HG02678 (cell line): Measurements from ENCODE around the gene COPS8.

Experiments used
- ATAC-seq: cut with Tn5 transposase; IDR thresholded peaks from one replicate; pipeline ENCODE4 v1.9.1; 2021; ENCODE audit warnings: mild to moderate bottlenecking, moderate library complexity; ENCODE audit not compliant: unreplicated experiment

Gene COPS8

GRCh38 chr2:237085248-237086221 lies at the start of gene COPS8:
TSS of gene COPS8 (plus strand) at chr2:237085889. CDS start at chr2:237085965, 76 bp downstream.
- ATAC-seq, result peak; percentile 99

- ATAC-seq, result no peak
These were observed 46.2 kb upstream of the COPS8 start for GRCh38 chr2:237039301-237040031.

- ATAC-seq, result no peak
These were observed 44.5 kb upstream of the COPS8 start for GRCh38 chr2:237041231-237041630.

GRCh38 chr2:237042101-237042500 lies 43.6 kb upstream of the COPS8 start:
- no peak for ATAC-seq

- no peak for ATAC-seq
These were observed 41.8 kb upstream of the COPS8 start for GRCh38 chr2:237043866-237044265.

- no peak for ATAC-seq
These were observed 41.4 kb upstream of the COPS8 start for GRCh38 chr2:237044281-237044680.

- no peak for ATAC-seq
These were observed 40.2 kb upstream of the COPS8 start for GRCh38 chr2:237045449-237045848.

- no peak for ATAC-seq
These were observed 37.1 kb upstream of the COPS8 start for GRCh38 chr2:237048595-237048994.

GRCh38 chr2:237051861-237052260 lies 33.8 kb upstream of the COPS8 start:
- no peak for ATAC-seq

GRCh38 chr2:237053066-237053465 lies 32.6 kb upstream of the COPS8 start:
- no peak for ATAC-seq

GRCh38 chr2:237055386-237056100 lies 30.1 kb upstream of the COPS8 start:
- no peak for ATAC-seq

- no peak for ATAC-seq
These were observed 29.3 kb upstream of the COPS8 start for GRCh38 chr2:237056287-237056875.

- no peak for ATAC-seq
These were observed 28.6 kb upstream of the COPS8 start for GRCh38 chr2:237057107-237057506.

GRCh38 chr2:237057893-237058300 lies 27.8 kb upstream of the COPS8 start:
- ATAC-seq, result peak; percentile 81

GRCh38 chr2:237058423-237058822 lies 27.3 kb upstream of the COPS8 start:
- ATAC-seq, result no peak

- ATAC-seq, result peak; percentile 76
These were observed 26.4 kb upstream of the COPS8 start for GRCh38 chr2:237059155-237059875.

- ATAC-seq, result no peak
These were observed 25.0 kb upstream of the COPS8 start for GRCh38 chr2:237060534-237061312.

- no peak for ATAC-seq
These were observed 24.3 kb upstream of the COPS8 start for GRCh38 chr2:237061356-237061755.

GRCh38 chr2:237062585-237062984 lies 23.1 kb upstream of the COPS8 start:
- ATAC-seq, result no peak
